ENCODE data around the gene TMEFF1. TPM values are rescaled to one million over a fixed set of nuclear protein-coding genes. Genes with fewer than 3 reads are reported as not detected.
A peak's percentile ranks its signal among the peaks of the same experiment; 100 is the strongest.

Gene TMEFF1
- total RNA-seq, 1 experiment from 2014 or later, result not detected

DNA sequence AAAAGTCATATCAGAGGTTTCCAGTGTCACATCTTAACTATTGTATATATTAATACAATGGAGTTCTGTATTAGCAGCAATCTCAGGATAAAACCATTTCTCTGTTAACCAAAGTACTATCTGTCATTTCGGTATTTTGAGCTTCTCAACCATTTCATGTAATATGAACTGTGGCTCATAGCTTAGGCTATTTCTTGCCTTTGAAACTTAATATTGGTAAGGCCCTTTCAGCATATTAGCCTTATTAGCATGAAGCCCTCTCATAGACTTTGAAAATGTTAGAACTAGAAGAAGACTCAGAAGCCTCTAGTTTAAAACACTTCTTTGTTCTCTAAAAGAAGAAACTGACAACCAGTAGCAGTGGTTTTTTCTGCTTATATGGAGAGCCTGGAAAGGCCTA, 105.7 kb downstream of the TMEFF1 start:
- no peaks in the 10 kb centered on the region for H3K9me3 ChIP-seq
- DNase-seq, result no peak
- H3K4me3 ChIP-seq, result no peak overlapping the region
- H3K36me3 ChIP-seq, result no peaks in the 10 kb centered on the region
- H3K27me3 ChIP-seq, result no peaks in the 10 kb centered on the region

DNA sequence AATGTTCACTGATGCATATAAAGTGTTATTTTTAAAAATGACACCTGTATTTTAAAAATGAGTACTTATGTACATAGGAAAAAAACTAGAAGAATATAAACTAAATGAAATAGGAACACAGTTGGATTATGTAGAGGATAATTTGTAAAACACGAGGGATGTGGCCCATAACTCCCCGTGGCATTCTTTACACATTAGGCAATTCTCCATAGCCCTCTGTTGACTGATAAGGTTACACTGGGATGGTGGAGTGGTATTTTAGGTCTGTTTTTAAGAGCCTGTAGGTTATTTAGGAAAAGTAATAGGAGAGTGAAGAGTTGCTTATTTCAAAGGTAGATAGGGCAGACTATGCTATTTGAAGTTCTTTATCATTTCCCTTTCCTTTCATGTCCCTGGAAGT, 106.7 kb downstream of the TMEFF1 start:
- Histone ChIP-seq H3K4me3 (no peak overlapping the region), H3K27me3 (no peaks in the 10 kb centered on the region)
- no peak for DNase-seq

DNA sequence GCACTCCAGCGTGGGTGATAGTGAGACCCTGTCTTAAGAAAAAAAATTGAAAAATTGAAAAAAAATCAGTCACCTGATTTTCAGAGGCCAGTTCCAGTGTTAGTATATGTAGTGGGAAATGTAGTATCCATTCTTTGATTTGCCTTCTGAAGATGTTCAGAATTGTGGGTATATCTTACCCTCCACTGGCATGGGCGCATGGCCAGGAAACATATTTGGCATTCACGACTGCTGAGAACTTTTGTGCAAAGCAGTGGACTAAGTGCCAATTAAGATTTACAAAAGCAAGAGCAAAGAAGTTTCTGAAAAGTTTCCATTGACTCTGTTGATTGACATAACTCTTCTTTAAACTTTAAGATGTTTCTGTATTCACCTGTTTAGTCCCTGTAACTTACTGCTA, 107.3 kb downstream of the TMEFF1 start:
- Histone ChIP-seq H3K36me3 (no peaks in the 10 kb centered on the region), H3K4me3 (no peak overlapping the region), H3K9me3 (no peaks in the 10 kb centered on the region), H3K27me3 (no peaks in the 10 kb centered on the region)
- no peak for DNase-seq

More for the DNA sequence above, 106.7 kb downstream of the TMEFF1 start:
- Histone ChIP-seq H3K9me3 (no peaks in the 10 kb centered on the region), H3K36me3 (no peaks in the 10 kb centered on the region)

DNA sequence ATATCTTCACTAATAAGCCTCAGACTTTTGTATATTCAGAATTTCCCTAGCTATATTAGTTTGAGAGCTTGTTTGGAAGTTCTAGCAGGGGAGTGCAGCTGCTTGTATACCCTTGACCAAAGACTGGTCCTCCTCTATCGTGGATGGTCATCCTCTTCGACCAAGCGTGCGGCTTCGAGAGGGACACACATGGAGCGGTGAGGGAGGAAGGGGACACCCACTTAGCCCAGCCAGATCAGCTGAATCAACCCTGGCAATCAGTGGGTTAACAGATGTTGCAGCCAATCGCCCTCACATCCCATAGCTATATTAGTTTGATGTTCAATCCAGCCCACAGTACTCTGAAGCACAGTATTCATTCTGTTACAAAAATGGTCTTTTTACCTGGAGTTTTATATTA, 108.1 kb downstream of the TMEFF1 start:
- Histone ChIP-seq H3K36me3 (no peaks in the 10 kb centered on the region), H3K4me3 (no peak overlapping the region), H3K27me3 (no peaks in the 10 kb centered on the region), H3K9me3 (no peaks in the 10 kb centered on the region)
- no peak for DNase-seq

DNA sequence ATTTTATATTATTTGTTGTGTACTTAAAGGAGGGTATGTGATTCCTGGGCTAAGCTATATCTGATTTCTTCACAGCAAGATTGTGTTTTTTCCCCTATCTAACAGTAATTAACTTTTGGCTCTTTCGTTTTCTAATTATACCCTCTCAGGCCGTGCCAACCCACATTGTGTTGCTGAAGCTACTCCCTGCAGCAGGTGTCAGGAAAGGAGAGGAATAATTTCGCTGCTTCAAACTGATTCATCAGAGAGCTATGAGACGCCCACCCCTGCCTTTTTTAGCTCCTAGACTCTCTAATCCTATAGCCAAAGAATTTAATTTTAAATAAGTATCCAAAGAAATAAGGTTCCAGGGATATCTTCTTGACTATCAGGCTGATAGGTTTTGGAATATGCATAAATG, 108.7 kb downstream of the TMEFF1 start:
- DNase-seq, result no peak
- H3K36me3 ChIP-seq, result 0 out of 2 replicates have a peak, but pooled peaks cover 3% of the 10 kb centered on the region
- no peaks in the 10 kb centered on the region for H3K27me3 ChIP-seq
- H3K9me3 ChIP-seq, result no peaks in the 10 kb centered on the region
- no peak overlapping the region for H3K4me3 ChIP-seq

DNA sequence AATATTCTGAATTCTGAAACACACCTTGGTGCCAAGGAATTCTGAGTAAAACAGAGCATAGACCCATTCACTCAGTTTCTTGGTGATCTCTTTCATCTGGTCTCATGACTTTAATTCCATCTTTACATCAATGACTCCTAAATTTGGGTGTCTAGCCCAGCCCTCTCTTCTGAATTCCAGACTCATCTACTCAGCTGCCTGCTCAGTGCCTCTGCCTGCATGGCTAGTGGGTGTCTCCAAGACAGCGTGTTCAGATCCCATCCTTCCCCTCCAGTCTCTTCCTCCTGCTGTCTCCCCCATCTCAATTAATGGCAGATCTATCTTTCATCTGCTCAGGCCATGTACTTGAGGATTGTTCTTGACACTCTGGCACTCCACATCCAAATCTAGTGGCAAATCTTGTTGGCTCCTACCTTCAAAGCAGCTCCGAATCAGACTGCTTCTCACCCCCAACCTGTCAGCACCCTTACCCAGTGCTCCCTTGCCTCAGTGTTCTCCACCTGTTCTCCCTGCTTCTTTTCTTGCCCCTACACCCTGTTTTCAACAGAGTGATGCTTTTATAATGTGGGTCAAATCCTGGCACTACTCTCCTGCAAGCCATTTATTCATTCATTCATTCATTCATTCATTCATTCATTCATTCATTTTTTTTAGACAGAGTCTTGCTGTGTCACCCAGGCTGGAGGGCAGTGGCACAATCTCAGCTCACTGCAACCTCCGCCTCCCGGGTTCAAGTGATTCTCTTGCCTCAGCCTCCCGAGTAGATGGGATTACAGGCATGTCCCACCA, 110.3 kb downstream of the TMEFF1 start:
- DNase-seq, result no peak
- Histone ChIP-seq H3K36me3 (0 out of 2 replicates have a peak, but pooled peaks cover 3% of the 10 kb centered on the region), H3K4me3 (no peak overlapping the region), H3K27me3 (no peaks in the 10 kb centered on the region), H3K9me3 (no peaks in the 10 kb centered on the region)

DNA sequence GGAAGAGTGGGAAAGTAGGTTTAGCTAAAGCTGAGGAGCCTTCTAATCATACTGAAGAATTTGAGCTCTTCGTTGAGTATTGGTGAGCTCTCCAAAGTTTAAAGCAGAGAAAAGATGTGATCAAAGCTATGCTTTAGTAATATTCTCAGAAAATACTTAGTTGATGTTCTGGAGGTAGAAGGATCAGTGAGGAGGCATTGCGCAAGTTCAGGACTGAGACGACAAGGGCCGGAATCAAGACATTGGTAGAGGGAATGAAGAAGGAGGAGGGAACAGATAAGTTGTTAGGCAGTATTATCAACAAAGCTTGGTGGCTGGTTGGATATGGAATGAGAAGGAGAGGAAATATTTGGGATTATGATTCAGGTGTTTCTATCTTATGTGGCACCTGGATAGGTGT, 112.0 kb downstream of the TMEFF1 start:
- Histone ChIP-seq H3K36me3 (0 out of 2 replicates have a peak, but pooled peaks cover 3% of the 10 kb centered on the region), H3K27me3 (no peaks in the 10 kb centered on the region), H3K4me3 (no peak overlapping the region), H3K9me3 (no peaks in the 10 kb centered on the region)
- DNase-seq, result no peak

DNA sequence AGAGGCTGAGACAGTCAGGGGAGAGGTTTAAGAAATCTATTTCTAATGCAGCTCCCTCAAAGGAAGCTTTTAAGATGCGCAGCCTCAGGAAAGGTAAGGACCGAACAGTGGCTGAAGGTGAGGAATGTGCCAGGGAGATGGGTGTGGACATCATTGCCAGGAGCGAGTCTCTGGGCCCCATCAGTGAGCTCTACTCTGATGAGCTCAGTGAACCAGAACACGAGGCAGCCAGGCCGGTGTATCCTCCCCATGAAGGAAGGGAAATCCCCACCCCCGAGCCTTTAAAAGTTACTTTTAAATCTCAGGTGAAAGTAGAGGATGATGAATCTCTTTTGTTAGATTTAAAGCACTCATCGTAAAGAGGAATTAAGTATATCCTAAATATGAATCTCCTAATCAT, 113.1 kb downstream of the TMEFF1 start:
- H3K27me3 ChIP-seq, result no peaks in the 10 kb centered on the region
- H3K4me3 ChIP-seq, result no peak overlapping the region
- no peaks in the 10 kb centered on the region for H3K9me3 ChIP-seq
- H3K36me3 ChIP-seq, result 0 out of 2 replicates have a peak, but pooled peaks cover 3% of the 10 kb centered on the region
- no peak for DNase-seq

DNA sequence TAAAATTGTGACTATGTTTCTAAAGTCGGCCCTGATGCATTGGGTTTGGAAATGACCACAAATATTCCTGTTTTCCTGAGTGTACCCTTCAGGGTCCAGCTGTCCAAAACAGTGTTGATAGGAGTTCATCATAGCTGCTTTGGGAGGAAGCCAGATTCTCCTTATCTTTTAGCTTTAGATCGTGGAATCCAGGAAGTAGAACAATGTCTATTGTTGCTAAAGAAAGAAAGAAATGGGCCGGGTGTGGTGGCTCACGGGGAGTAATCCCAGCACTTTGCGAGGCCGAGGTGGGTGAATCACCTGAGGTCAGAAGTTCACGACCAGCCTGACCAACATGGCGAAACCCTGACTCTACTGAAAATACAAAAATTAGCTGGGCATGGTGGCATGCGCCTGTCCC, 114.4 kb downstream of the TMEFF1 start:
- H3K27me3 ChIP-seq, result no peaks in the 10 kb centered on the region
- H3K4me3 ChIP-seq, result no peak overlapping the region
- 0 out of 2 replicates have a peak, but pooled peaks cover 3% of the 10 kb centered on the region for H3K36me3 ChIP-seq
- DNase-seq, result no peak
- H3K9me3 ChIP-seq, result no peaks in the 10 kb centered on the region

DNA sequence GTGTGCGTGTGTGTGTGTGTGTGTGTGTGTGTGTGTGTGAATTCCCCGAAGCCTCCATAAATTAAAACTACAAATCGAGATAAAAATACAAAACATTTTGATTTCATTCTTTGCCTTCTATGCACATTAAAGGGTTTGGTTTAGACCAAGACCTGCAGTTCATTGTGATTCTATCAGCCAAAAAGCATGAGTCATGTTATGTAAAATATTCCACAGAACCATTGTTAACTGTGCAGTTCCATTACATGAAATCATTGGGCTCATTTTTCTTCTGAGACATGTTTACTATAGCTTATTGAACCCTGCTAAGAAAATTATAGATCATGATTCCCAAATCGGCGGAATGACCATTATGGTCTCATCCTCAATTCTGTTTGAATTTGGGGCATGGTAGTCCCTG, 116.6 kb downstream of the TMEFF1 start:
- H3K27me3 ChIP-seq, result no peaks in the 10 kb centered on the region
- H3K4me3 ChIP-seq, result no peak overlapping the region
- no peak for DNase-seq
- H3K9me3 ChIP-seq, result no peaks in the 10 kb centered on the region
- 0 out of 2 replicates have a peak, but pooled peaks cover 3% of the 10 kb centered on the region for H3K36me3 ChIP-seq

DNA sequence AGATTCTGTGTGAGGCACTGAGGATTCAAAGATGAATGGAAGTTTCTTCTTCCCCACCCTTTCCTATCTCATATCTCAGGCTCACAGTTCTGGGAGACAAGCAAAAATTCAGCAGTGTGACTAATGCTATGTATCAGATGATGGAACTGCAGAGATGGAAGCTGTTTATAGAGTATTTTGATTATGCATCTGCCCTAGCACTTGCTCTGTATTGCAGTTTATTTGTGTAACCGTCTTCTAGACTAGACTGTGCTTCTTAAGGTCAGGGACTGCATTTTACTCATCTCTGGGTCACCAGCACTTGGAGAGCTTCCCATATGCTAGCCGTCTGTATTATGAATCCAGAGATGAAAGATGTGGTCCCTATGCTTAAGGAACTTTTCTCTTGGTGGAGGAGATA, 117.5 kb downstream of the TMEFF1 start:
- peak; percentile 20 for DNase-seq

DNA sequence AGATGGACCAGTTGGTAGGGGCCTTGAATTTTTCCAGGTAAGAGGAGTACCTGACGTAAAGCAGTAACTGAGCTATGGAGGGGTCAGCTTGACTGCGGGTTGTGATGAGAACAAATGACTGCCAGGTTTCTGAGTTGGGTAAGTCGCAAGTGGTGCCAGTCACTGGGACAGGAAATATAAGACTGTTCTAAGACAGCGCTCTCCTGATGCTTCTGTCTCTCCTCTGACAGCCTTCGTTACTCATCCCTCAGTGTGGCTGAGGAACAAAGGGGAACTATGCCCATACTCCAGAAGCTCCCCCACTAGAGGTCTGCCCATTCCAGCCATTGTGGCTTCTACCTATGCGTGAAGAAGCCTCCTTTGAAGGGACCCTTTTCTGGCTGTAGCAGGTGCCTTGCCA, 118.2 kb downstream of the TMEFF1 start:
- Histone ChIP-seq H3K9me3 (no peaks in the 10 kb centered on the region), H3K27me3 (peaks cover 3% of the 10 kb centered on the region; the same call in 1 of the 2 replicates), H3K36me3 (0 out of 2 replicates have a peak, but pooled peaks cover 3% of the 10 kb centered on the region), H3K4me3 (no peak overlapping the region)
- no peak for DNase-seq

More for the DNA sequence above, 117.5 kb downstream of the TMEFF1 start:
- no peaks in the 10 kb centered on the region for H3K27me3 ChIP-seq
- no peaks in the 10 kb centered on the region for H3K9me3 ChIP-seq
- H3K4me3 ChIP-seq, result no peak overlapping the region
- H3K36me3 ChIP-seq, result 0 out of 2 replicates have a peak, but pooled peaks cover 3% of the 10 kb centered on the region

DNA sequence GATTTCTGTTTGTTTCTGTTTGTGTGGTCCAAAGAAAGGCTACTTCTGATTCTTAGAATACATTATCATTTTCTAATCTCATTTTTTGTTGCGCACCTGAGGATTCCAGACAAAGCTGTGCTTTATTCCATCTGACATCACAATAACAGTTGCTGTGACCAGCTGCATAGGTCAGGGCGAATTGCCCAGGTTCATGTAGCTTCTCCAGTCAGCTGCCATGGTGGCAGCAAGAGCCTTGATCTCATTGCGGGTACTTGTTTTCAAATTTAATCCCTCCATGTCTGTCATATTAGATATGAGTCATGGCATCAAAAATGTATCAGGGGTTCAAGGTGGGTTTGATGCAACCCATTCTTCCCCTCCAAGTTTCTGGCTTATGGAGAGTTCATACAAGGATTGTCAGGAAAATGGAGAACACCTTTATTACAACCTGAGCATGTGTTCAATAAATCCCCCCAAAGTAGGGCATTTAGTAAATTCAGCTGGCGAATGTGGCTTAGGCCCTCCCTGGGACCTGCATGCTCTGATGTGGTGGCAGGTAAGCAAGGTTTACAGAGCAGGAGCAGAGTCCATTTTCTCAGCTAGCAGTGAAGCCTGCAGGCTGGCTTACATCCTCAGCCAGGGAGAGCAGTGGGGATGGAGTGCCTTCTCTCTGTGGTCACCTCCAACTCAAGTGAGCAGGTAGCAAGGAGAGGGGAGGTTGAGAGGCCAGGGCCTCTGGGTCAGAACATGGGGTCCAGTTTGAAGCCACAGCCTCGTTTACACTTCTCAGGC, 118.9 kb downstream of the TMEFF1 start:
- peaks cover 3% of the 10 kb centered on the region for H3K27me3 ChIP-seq
- DNase-seq, result no peak
- H3K4me3 ChIP-seq, result no peak overlapping the region

DNA sequence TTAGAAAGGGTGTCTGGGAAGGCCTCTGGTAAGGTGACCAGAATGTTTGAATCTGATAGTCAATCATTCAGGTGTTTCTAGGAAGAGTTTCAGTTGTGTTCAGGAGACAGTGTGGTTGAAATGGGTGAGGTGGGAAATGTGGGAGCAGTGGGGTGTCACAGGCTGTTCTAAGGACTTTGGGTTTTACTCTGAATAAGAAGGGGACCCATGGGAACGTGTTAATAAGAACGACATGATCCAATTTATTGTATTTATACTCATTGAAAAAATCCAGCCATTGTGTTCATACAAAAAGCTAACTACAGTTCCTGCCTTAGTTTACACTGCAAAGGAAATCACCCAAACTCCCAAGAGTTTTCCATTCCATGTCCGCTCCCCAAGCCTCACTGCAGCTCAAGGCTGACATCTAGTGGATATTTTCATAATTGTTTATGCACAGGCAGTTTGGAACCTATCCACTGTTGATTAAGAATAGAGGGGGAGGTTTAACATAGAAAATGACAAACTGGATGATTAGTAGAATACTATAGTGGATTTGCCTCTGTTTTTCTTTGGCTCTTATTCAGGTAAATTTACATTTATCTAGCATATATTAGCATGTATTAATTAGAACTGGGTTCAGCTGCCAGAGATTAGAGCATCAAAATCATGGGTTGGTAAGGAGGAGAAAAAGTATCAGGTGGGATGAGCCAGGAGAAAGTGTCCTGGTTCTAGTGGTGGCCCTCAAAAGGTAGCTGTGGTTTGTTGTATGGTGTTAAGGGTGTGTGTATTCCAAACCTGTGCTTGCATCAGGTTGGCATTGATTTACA, 122.6 kb downstream of the TMEFF1 start:
- peaks cover 9% of the 10 kb centered on the region for H3K27me3 ChIP-seq
- H3K36me3 ChIP-seq, result no peaks in the 10 kb centered on the region
- no peaks in the 10 kb centered on the region for H3K9me3 ChIP-seq
- no peak overlapping the region for H3K4me3 ChIP-seq
- DNase-seq, result no peak

More for the DNA sequence above, 118.9 kb downstream of the TMEFF1 start:
- Histone ChIP-seq H3K36me3 (no peaks in the 10 kb centered on the region), H3K9me3 (no peaks in the 10 kb centered on the region)

DNA sequence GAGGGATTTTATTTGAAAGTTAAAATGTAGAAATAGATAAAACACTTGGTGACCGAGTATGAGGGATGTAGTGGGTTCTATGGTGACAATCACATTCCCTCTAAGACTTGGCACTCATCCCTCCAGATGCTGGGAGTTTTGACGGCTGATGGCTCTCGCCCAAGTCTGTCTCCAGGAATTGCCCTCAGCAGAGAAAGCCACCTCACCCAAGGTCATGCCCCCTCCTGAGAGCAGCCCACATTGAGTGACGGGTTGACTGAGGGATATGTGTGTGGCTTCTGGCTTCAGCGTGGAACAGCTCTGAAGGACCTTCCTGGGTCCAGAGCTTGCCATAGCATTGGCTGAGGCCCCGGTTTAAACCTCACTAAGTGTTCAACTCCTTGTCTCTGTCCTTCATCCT, 124.3 kb downstream of the TMEFF1 start:
- Histone ChIP-seq H3K9me3 (no peaks in the 10 kb centered on the region), H3K36me3 (no peaks in the 10 kb centered on the region), H3K27me3 (peaks cover 9% of the 10 kb centered on the region), H3K4me3 (no peak overlapping the region)
- DNase-seq, result no peak

DNA sequence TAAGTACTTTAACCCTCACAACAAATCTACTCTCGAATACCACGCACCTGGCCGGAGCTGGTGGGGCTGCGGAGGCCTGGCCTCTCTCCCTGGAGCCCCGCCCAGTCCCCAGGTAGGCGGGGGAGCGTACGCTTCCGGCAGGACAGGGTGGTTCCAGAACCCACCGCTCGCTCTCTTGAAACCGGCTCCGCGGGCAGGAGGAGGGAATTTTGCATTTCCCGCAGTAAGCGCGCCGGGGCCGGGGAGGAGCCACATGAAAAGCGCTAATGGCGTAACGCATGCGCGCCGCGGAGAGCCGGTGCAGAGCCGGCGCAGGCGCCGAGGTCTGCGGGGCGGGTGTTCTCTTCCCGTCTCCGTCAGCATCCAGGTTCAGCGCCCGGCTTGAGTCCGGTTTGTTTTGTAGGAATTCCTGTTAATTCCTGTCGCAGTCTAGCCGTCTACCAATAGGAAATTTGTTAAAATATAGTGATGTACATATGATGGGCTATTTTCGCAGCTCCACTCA, 125.7 kb downstream of the TMEFF1 start:
- Histone ChIP-seq H3K36me3 (no peaks in the 10 kb centered on the region), H3K27me3 (peaks cover 9% of the 10 kb centered on the region), H3K4me3 (peak overlapping the region; percentile 48), H3K9me3 (no peaks in the 10 kb centered on the region)
- peak; percentile 73 for DNase-seq

All from MG63 (cell line).